Thymus (tissue), 11 donors: Measurements from ENCODE around the gene AK2. TPM values are rescaled to one million over a fixed set of nuclear protein-coding genes. Genes with fewer than 3 reads are reported as not detected.

ENCODE experiments used
- DNase-seq, 9 donors: peaks; one replicate each; pipeline ENCODE4 v3.0.0-alpha.2; 2013; ENCODE audit warnings: low spot score in 9 of 9, low read depth in 6 of 9, missing footprints in 1 of 9
- H3K27ac ChIP-seq, 2 donors: one replicate each; pipeline ENCODE4 v1.5.1; 2013; ENCODE audit warnings: control low read depth in 1 of 2, low read depth in 1 of 2, low read length in 1 of 2, mild to moderate bottlenecking in 1 of 2, moderate library complexity in 1 of 2
- H3K27me3 ChIP-seq, 2 donors: one replicate each; pipeline ENCODE4 v1.5.1; 2013; ENCODE audit warnings: low read length in 1 of 2; ENCODE audit not compliant: control insufficient read depth in 2 of 2, insufficient read depth in 1 of 2
- H3K36me3 ChIP-seq, 2 donors: one replicate each; pipeline ENCODE4 v1.5.1; 2013; ENCODE audit warnings: low read length in 1 of 2, mild to moderate bottlenecking in 1 of 2, moderate library complexity in 1 of 2; ENCODE audit not compliant: control insufficient read depth in 2 of 2, insufficient read depth in 2 of 2
- H3K4me1 ChIP-seq, 2 donors: one replicate each; pipeline ENCODE4 v1.5.1; 2013; ENCODE audit warnings: low read length in 2 of 2; ENCODE audit not compliant: control insufficient read depth in 2 of 2, insufficient read depth in 2 of 2
- H3K4me3 ChIP-seq, 2 donors: one replicate each; pipeline ENCODE4 v1.5.1; 2013; ENCODE audit warnings: low read length in 2 of 2, control low read depth in 1 of 2, mild to moderate bottlenecking in 1 of 2
- H3K9me3 ChIP-seq, 2 donors: one replicate each; pipeline ENCODE4 v1.5.1; 2013; ENCODE audit warnings: low read length in 1 of 2, mild to moderate bottlenecking in 1 of 2; ENCODE audit not compliant: control insufficient read depth in 2 of 2, insufficient read depth in 1 of 2
- WGBS: extraction: QIAGEN DNeasy Blood & Tissue Kit; methylation state at CpG from one replicate; pipeline ENCODE4 v1.1.7; 2013; 5-methylcytosine and 5-hydroxymethylcytosine counted together
- polyA plus RNA-seq: library from polyadenylated mRNA; stranded (reverse); fragments of 200-250 nt; gene quantifications from one replicate; pipeline ENCODE4 v1.2.3, GENCODE V29; 2013
- total RNA-seq: library from RNA; stranded (reverse); fragments of 120-200 nt; gene quantifications from one replicate; pipeline ENCODE4 v1.2.4, GENCODE V29; 2013
- donor health status: healthy.

AK2 gene
- total and polyA plus RNA-seq, 2 donors, result 73.2 to 156 TPM

- 95% methylated on average over 1 of the region's 1 CpG for WGBS
- Histone ChIP-seq H3K36me3 (peaks cover 45 to 66% of the 10 kb centered on the region in 2 donors), H3K9me3 (no peaks in the 10 kb centered on the region), H3K4me3 (no peak overlapping the region), H3K27ac (no peak overlapping the region), H3K27me3 (no peaks in the 10 kb centered on the region), H3K4me1 (peaks cover 0 to 7% of the 10 kb centered on the region in 2 donors)
- DNase-seq, result no peak
Measured at GRCh38 chr1:33009561-33009960, 27.1 kb downstream of the AK2 start.

GRCh38 chr1:33008051-33008914, 28.4 kb downstream of the AK2 start:
- no peak overlapping the region for H3K27ac ChIP-seq

GRCh38 chr1:33007190-33008050, 29.3 kb downstream of the AK2 start:
- Histone ChIP-seq H3K36me3 (peaks cover 25 to 45% of the 10 kb centered on the region in 2 donors), H3K4me1 (peaks cover 0 to 7% of the 10 kb centered on the region in 2 donors), H3K4me3 (no peak overlapping the region), H3K9me3 (no peaks in the 10 kb centered on the region), H3K27ac (peak overlapping the region in 1 of 2 donors; percentile 43), H3K27me3 (no peaks in the 10 kb centered on the region)
- 92% methylated on average over 6 of the region's 6 CpGs for WGBS
- DNase-seq, result no peak

More at GRCh38 chr1:33008051-33008914, 28.4 kb downstream of the AK2 start:
- Histone ChIP-seq H3K9me3 (no peaks in the 10 kb centered on the region), H3K4me1 (peaks cover 0 to 7% of the 10 kb centered on the region in 2 donors), H3K4me3 (no peak overlapping the region), H3K36me3 (peaks cover 34 to 54% of the 10 kb centered on the region in 2 donors), H3K27me3 (no peaks in the 10 kb centered on the region)
- DNase-seq, result no peak
- 95% methylated on average over 13 of the region's 13 CpGs for WGBS

- H3K36me3 ChIP-seq, result peaks cover 16 to 30% of the 10 kb centered on the region in 2 donors
- H3K4me1 ChIP-seq, result peaks cover 0 to 4% of the 10 kb centered on the region in 2 donors
- no peaks in the 10 kb centered on the region for H3K27me3 ChIP-seq
- DNase-seq, result no peak
- H3K27ac ChIP-seq, result no peak overlapping the region
- 97% methylated on average over 9 of the region's 9 CpGs for WGBS
- H3K4me3 ChIP-seq, result no peak overlapping the region
- no peaks in the 10 kb centered on the region for H3K9me3 ChIP-seq
Measured at GRCh38 chr1:33005838-33006421, 30.8 kb downstream of the AK2 start.

GRCh38 chr1:33005117-33005837, 31.4 kb downstream of the AK2 start:
- peak overlapping the region; percentile 57 to 64 for H3K27ac ChIP-seq

GRCh38 chr1:33004613-33005012, 32.1 kb downstream of the AK2 start:
- no peak overlapping the region for H3K4me3 ChIP-seq
- H3K27ac ChIP-seq, result peak overlapping the region in 1 of 2 donors; percentile 57
- H3K4me1 ChIP-seq, result peaks cover 0 to 4% of the 10 kb centered on the region in 2 donors
- DNase-seq, result no peak
- H3K36me3 ChIP-seq, result peaks cover 16 to 25% of the 10 kb centered on the region in 2 donors
- H3K9me3 ChIP-seq, result no peaks in the 10 kb centered on the region
- 97% methylated on average over 2 of the region's 2 CpGs for WGBS
- no peaks in the 10 kb centered on the region for H3K27me3 ChIP-seq

More at GRCh38 chr1:33005117-33005837, 31.4 kb downstream of the AK2 start:
- Histone ChIP-seq H3K27me3 (no peaks in the 10 kb centered on the region), H3K4me3 (no peak overlapping the region), H3K9me3 (no peaks in the 10 kb centered on the region), H3K36me3 (peaks cover 16 to 26% of the 10 kb centered on the region in 2 donors), H3K4me1 (peaks cover 0 to 4% of the 10 kb centered on the region in 2 donors)
- WGBS, result 95% methylated on average over 2 of the region's 2 CpGs
- no peak for DNase-seq

GRCh38 chr1:33003657-33004056, 33.0 kb downstream of the AK2 start:
- WGBS, result 96% methylated on average over 4 of the region's 4 CpGs
- Histone ChIP-seq H3K4me1 (peaks cover 0 to 4% of the 10 kb centered on the region in 2 donors), H3K9me3 (no peaks in the 10 kb centered on the region), H3K4me3 (no peak overlapping the region), H3K27ac (no peak overlapping the region), H3K27me3 (no peaks in the 10 kb centered on the region), H3K36me3 (peaks cover 14 to 16% of the 10 kb centered on the region in 2 donors)
- DNase-seq, result no peak

GRCh38 chr1:33002006-33002405, 34.7 kb downstream of the AK2 start:
- Histone ChIP-seq H3K27ac (no peak overlapping the region), H3K4me1 (peaks cover 0 to 12% of the 10 kb centered on the region in 2 donors), H3K27me3 (no peaks in the 10 kb centered on the region), H3K36me3 (peaks cover 0 to 1% of the 10 kb centered on the region in 2 donors), H3K9me3 (no peaks in the 10 kb centered on the region), H3K4me3 (no peak overlapping the region)
- DNase-seq, result no peak
- over 99% methylated on average over 4 of the region's 4 CpGs for WGBS
